Mesendoderm (in vitro differentiated cells): ENCODE measurements around the gene PLOD1.

Experiments
- DNase-seq: peaks from one replicate; pipeline ENCODE4 v3.0.0; 2013
- H2AK5ac ChIP-seq: 2 replicates; pipeline ENCODE4 v1.6.1; 2013; ENCODE audit warnings: low read length, inconsistent platforms
- H2BK120ac ChIP-seq: 2 replicates; pipeline ENCODE4 v1.6.1; 2013; ENCODE audit warnings: low read depth, mild to moderate bottlenecking, low read length, moderate library complexity, mixed read lengths
- H2BK15ac ChIP-seq: replicated peaks from 2 replicates; pipeline ENCODE4 v1.6.1; 2013; ENCODE audit warnings: low read depth, mild to moderate bottlenecking, moderate library complexity
- H2BK5ac ChIP-seq: 2 replicates; pipeline ENCODE4 v1.6.1; 2013; ENCODE audit warnings: low read length, inconsistent platforms
- H3K18ac ChIP-seq: 2 replicates; pipeline ENCODE4 v1.6.1; 2013; ENCODE audit warnings: mild to moderate bottlenecking, low read length, mixed read lengths
- H3K23ac ChIP-seq: one replicate; pipeline ENCODE4 v1.6.1; 2013; ENCODE audit warnings: low read length
- H3K27ac ChIP-seq: 2 replicates; pipeline ENCODE4 v1.5.1; 2013; ENCODE audit warnings: low read depth, mild to moderate bottlenecking, inconsistent platforms, low read length, moderate library complexity
- H3K27me3 ChIP-seq: 2 replicates; pipeline ENCODE4 v1.6.1; 2013; ENCODE audit warnings: low read length, control low read depth, mild to moderate bottlenecking, inconsistent platforms; ENCODE audit not compliant: insufficient read depth, poor library complexity
- H3K36me3 ChIP-seq: 2 replicates; pipeline ENCODE4 v1.6.1; 2013; ENCODE audit warnings: low read length, inconsistent platforms; ENCODE audit not compliant: control insufficient read depth, insufficient read depth
- H3K4ac ChIP-seq: one replicate; pipeline ENCODE4 v1.6.1; 2013; ENCODE audit warnings: low read depth, mild to moderate bottlenecking, low read length, moderate library complexity
- H3K4me1 ChIP-seq: 2 replicates; pipeline ENCODE4 v1.6.1; 2013; ENCODE audit warnings: low read depth, low read length, inconsistent platforms; ENCODE audit not compliant: control insufficient read depth
- H3K4me2 ChIP-seq: 2 replicates; pipeline ENCODE4 v1.6.1; 2013; ENCODE audit warnings: low read length
- H3K4me3 ChIP-seq: 2 replicates; pipeline ENCODE4 v1.5.1; 2013; ENCODE audit warnings: mild to moderate bottlenecking, low read length
- H3K56ac ChIP-seq: one replicate; pipeline ENCODE4 v1.6.1; 2013; ENCODE audit warnings: low read length
- H3K79me1 ChIP-seq: 2 replicates; pipeline ENCODE4 v1.6.1; 2013; ENCODE audit warnings: low read length, inconsistent platforms
- H3K79me2 ChIP-seq: 2 replicates; pipeline ENCODE4 v1.6.1; 2013; ENCODE audit warnings: mild to moderate bottlenecking, low read length; ENCODE audit not compliant: control insufficient read depth, insufficient read depth
- H3K9ac ChIP-seq: 2 replicates; pipeline ENCODE4 v1.6.1; 2013; ENCODE audit warnings: low read length, inconsistent platforms
- H4K5ac ChIP-seq: one replicate; pipeline ENCODE4 v1.6.1; 2013; ENCODE audit warnings: low read length
- H4K8ac ChIP-seq: one replicate; pipeline ENCODE4 v1.6.1; 2013; ENCODE audit warnings: low read depth, mild to moderate bottlenecking, control low read depth, low read length, moderate library complexity
- WGBS: extraction: QIAGEN DNeasy Blood & Tissue Kit; methylation state at CpG from one replicate; pipeline ENCODE4 v1.1.7; 2013; ENCODE audit warnings: low lambda C conversion rate, missing lambda C conversion rate; ENCODE audit not compliant: insufficient coverage; ENCODE audit errors: extremely low coverage; 5-methylcytosine and 5-hydroxymethylcytosine counted together

Gene PLOD1

DNA sequence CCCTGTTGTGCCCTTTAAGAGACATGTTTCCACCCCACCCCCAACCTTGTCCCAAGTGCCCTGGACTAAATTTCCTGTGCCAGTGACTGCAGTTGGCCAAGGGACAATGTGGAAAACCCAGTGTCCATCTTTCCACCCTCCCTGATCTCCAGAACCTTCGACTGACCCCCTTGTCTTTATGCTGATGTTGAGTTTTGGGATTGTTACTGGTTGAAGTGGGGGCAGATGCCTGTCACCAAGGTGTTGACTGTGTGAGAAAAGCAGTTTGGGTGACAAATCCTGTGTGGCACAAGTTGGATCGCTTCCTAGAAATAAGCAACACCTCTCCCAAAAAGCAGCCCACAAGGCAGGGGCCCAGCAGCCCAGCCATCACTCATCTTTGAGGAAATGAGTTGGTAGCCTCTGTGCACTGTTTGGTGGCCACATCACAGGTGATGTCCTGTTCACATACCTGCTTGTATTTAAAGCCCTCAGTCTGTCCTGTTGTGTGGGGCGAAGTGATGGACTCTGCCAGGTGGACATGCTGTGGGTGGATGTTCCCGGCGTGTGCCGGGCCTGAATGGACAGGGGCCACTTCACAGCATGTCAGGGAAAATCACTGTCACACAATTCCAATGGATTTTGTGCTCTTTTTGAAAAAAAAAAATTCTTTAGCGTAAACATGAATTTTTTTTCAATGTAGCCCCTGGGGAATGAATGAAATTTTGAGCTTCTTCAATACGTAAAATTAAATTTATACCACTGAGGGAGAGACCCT, 78.2 kb downstream of the PLOD1 start:
- no peaks in the 10 kb centered on the region for H3K4me1 ChIP-seq
- no peak overlapping the region for H3K56ac ChIP-seq
- H3K4me3 ChIP-seq: no peak overlapping the region
- no CpG with 5 or more reads among the region's 8 CpGs for WGBS
- H3K79me2 ChIP-seq: no peaks in the 10 kb centered on the region
- no peaks in the 10 kb centered on the region for H3K79me1 ChIP-seq
- H2BK5ac ChIP-seq: no peak overlapping the region
- peaks cover 7% of the 10 kb centered on the region for H3K36me3 ChIP-seq
- H2AK5ac ChIP-seq: no peak overlapping the region
- H3K4me2 ChIP-seq: no peak overlapping the region
- no peaks in the 10 kb centered on the region for H3K27me3 ChIP-seq
- no peak overlapping the region for H4K5ac ChIP-seq
- H3K9ac ChIP-seq: no peak overlapping the region
- H2BK120ac ChIP-seq: no peak overlapping the region
- H2BK15ac ChIP-seq: no peak overlapping the region
- no peak overlapping the region for H3K23ac ChIP-seq
- no peak overlapping the region for H4K8ac ChIP-seq
- H3K4ac ChIP-seq: no peak overlapping the region
- no peak overlapping the region for H3K18ac ChIP-seq
- DNase-seq: no peak
- H3K27ac ChIP-seq: no peak overlapping the region

DNA sequence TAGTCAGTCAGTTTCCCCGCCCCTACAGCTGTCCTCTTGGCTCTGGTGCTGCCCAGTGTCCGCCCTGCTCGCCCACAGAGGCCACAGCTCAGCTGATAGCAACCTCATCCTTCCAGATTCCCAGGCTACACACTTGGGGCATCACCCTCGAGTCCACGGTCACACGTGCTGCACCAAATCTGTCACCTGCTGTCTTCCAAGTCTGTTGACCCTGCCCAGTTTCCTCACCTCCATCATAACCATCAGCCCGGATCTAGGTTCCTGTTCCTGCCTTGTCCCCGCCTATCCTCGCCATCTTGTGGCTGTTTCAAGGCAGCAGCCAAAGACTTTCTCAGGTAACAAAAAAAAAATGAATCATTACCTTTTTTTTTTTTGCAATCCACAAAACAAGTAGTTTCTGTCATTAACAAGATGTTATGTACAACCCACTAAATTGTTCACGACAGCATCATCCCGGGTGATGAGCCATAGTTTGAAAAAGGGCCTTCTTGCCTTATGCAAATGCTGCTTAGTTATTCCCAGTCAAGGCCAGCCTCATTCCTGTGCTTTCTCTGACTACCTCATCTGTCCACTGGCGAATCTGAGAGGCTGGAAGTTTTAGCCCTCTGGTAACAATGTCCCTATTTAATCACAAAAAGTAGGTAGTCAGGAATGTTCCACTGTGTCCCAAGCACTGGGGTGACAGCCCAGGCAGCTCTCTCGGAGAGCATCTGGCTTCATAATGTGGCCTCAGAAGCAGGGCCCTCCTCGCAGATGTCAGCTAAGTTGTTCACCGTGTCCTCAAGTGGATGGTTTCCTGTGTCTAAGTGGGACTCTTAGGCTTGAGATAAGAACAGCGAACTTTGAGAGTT, 79.8 kb downstream of the PLOD1 start:
- no peaks in the 10 kb centered on the region for H3K79me1 ChIP-seq
- no peak overlapping the region for H3K4me3 ChIP-seq
- H3K36me3 ChIP-seq: peaks cover 7% of the 10 kb centered on the region
- DNase-seq: peak; percentile 70
- H3K18ac ChIP-seq: no peak overlapping the region
- H3K4me1 ChIP-seq: no peaks in the 10 kb centered on the region
- no peak overlapping the region for H4K5ac ChIP-seq
- no peak overlapping the region for H3K4ac ChIP-seq
- no peak overlapping the region for H4K8ac ChIP-seq
- H3K79me2 ChIP-seq: no peaks in the 10 kb centered on the region
- no peak overlapping the region for H2BK15ac ChIP-seq
- no peak overlapping the region for H3K9ac ChIP-seq
- no peak overlapping the region for H2BK120ac ChIP-seq
- H3K23ac ChIP-seq: no peak overlapping the region
- no peaks in the 10 kb centered on the region for H3K27me3 ChIP-seq
- H3K4me2 ChIP-seq: no peak overlapping the region
- H3K27ac ChIP-seq: no peak overlapping the region
- no CpG with 5 or more reads among the region's 16 CpGs for WGBS
- H2AK5ac ChIP-seq: no peak overlapping the region
- no peak overlapping the region for H3K56ac ChIP-seq
- no peak overlapping the region for H2BK5ac ChIP-seq

- H3K27ac ChIP-seq: no peak overlapping the region
- no peak overlapping the region for H4K5ac ChIP-seq
- H3K79me1 ChIP-seq: peaks cover 3% of the 10 kb centered on the region
- no peak overlapping the region for H3K18ac ChIP-seq
- no peak for DNase-seq
- peaks cover 7% of the 10 kb centered on the region for H3K36me3 ChIP-seq
- H2BK5ac ChIP-seq: no peak overlapping the region
- no peak overlapping the region for H3K23ac ChIP-seq
- no peaks in the 10 kb centered on the region for H3K27me3 ChIP-seq
- H3K56ac ChIP-seq: no peak overlapping the region
- H3K79me2 ChIP-seq: peaks cover 3% of the 10 kb centered on the region
- no peak overlapping the region for H4K8ac ChIP-seq
- H3K4me3 ChIP-seq: no peak overlapping the region
- no peak overlapping the region for H3K4ac ChIP-seq
- no peak overlapping the region for H3K4me2 ChIP-seq
- no CpG with 5 or more reads among the region's 10 CpGs for WGBS
- no peak overlapping the region for H2BK15ac ChIP-seq
- H3K4me1 ChIP-seq: no peaks in the 10 kb centered on the region
- no peak overlapping the region for H2BK120ac ChIP-seq
- no peak overlapping the region for H3K9ac ChIP-seq
- H2AK5ac ChIP-seq: no peak overlapping the region
Measured at GRCh38 chr1:12015001-12015491, 80.5 kb downstream of the PLOD1 start.

DNA sequence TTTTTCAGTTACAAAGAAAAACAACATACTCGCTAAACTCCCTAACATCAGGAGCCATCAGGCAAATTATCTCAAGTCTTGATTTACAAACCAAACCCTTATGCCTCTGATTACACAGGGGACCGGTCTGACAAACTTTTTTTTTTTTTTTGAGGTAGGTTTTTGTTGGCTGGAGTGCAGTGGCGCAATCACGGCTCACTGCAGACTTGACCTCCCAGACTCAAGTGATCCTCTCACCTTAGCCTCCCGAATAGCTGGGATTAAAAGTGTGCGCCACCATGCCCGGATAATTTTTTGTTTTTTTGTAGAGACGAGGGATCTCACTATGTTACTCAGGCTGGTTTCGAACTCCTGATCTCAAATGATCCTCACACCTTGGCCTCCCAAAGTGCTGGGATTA, 81.0 kb downstream of the PLOD1 start:
- H3K18ac ChIP-seq: no peak overlapping the region
- H2BK15ac ChIP-seq: no peak overlapping the region
- no peak overlapping the region for H2BK5ac ChIP-seq
- peaks cover 6% of the 10 kb centered on the region for H3K79me1 ChIP-seq
- H3K23ac ChIP-seq: no peak overlapping the region
- no CpG with 5 or more reads among the region's 9 CpGs for WGBS
- no peak overlapping the region for H4K8ac ChIP-seq
- no peak overlapping the region for H4K5ac ChIP-seq
- no peak overlapping the region for H3K4me3 ChIP-seq
- H3K79me2 ChIP-seq: peaks cover 8% of the 10 kb centered on the region
- no peak overlapping the region for H2BK120ac ChIP-seq
- DNase-seq: no peak
- no peak overlapping the region for H3K4ac ChIP-seq
- H3K56ac ChIP-seq: no peak overlapping the region
- H3K4me2 ChIP-seq: no peak overlapping the region
- peaks cover 7% of the 10 kb centered on the region for H3K36me3 ChIP-seq
- no peak overlapping the region for H3K27ac ChIP-seq
- no peak overlapping the region for H3K9ac ChIP-seq
- no peaks in the 10 kb centered on the region for H3K4me1 ChIP-seq
- no peaks in the 10 kb centered on the region for H3K27me3 ChIP-seq
- no peak overlapping the region for H2AK5ac ChIP-seq

DNA sequence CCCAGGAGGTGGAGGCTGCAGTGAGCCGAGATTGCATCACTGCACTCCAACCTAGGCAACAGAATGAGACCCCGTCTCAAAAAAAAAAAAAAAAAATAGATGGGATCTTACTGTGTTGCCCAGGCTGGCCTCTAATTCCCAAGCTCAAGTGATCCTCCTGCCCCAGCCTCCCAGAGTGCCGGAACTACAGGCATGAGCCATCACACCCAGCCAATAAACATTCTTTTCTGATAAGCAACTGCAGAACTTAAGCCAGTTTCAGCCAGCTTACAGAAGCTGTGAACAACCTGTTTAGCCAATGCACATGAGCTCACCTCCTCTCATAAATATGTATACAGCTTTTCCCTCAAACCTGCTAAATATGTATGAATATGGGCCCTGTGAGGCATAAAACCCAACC, 81.7 kb downstream of the PLOD1 start:
- no peaks in the 10 kb centered on the region for H3K27me3 ChIP-seq
- H3K9ac ChIP-seq: no peak overlapping the region
- H3K36me3 ChIP-seq: peaks cover 7% of the 10 kb centered on the region
- H3K4me3 ChIP-seq: no peak overlapping the region
- no peak overlapping the region for H3K23ac ChIP-seq
- no peak overlapping the region for H4K8ac ChIP-seq
- no peak overlapping the region for H3K4me2 ChIP-seq
- no peak overlapping the region for H3K56ac ChIP-seq
- H3K18ac ChIP-seq: no peak overlapping the region
- no peaks in the 10 kb centered on the region for H3K4me1 ChIP-seq
- no peak overlapping the region for H3K27ac ChIP-seq
- no peak for DNase-seq
- H2BK5ac ChIP-seq: no peak overlapping the region
- no CpG with 5 or more reads among the region's 3 CpGs for WGBS
- no peak overlapping the region for H3K4ac ChIP-seq
- H2AK5ac ChIP-seq: no peak overlapping the region
- peaks cover 6% of the 10 kb centered on the region for H3K79me1 ChIP-seq
- no peak overlapping the region for H4K5ac ChIP-seq
- H2BK15ac ChIP-seq: no peak overlapping the region
- H2BK120ac ChIP-seq: no peak overlapping the region
- H3K79me2 ChIP-seq: peaks cover 8% of the 10 kb centered on the region
